Fibroblast of lung (primary cell): ENCODE data around the gene CHST11.

ENCODE experiments used
- EZH2 ChIP-seq: IDR thresholded peaks from 2 replicates; pipeline ENCODE4 v1.5.1; 2012; ENCODE audit warnings: low read length, control low read depth, mild to moderate bottlenecking; ENCODE audit errors: missing control alignments
- TF ChIP-seq, protein P1 (sequence below), 2 donors: IDR thresholded peaks in 1 of 2; conservative IDR thresholded peaks in 1 of 2; 1 replicate in 1 of 2; 2 replicates in 1 of 2; pipeline ENCODE4 v1.5.1; 2011 to 2012; ENCODE audit warnings: low read length in 2 of 2, control low read depth in 1 of 2, inconsistent platforms in 1 of 2, low read depth in 1 of 2, mild to moderate bottlenecking in 1 of 2

DNA sequence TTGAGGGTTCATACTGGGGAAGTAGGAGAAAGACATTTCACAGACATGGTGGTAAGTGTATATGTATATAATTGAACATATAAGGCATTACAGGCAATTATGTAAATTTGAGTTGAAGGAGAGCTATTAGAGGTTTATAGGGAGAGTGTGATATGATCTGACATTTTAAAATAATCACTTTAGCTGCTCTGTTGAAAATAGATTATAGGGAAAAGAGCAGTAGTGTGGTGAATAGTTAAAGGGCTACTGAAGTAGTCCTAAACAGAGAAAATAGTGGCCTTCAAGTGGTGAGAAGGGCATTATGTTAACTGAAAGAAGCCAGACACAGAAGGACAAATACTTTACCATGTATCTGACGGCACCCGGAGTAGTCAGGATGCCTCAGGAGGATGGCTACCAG, 267.1 kb downstream of the CHST11 start:
- TF ChIP-seq, protein P1, sequence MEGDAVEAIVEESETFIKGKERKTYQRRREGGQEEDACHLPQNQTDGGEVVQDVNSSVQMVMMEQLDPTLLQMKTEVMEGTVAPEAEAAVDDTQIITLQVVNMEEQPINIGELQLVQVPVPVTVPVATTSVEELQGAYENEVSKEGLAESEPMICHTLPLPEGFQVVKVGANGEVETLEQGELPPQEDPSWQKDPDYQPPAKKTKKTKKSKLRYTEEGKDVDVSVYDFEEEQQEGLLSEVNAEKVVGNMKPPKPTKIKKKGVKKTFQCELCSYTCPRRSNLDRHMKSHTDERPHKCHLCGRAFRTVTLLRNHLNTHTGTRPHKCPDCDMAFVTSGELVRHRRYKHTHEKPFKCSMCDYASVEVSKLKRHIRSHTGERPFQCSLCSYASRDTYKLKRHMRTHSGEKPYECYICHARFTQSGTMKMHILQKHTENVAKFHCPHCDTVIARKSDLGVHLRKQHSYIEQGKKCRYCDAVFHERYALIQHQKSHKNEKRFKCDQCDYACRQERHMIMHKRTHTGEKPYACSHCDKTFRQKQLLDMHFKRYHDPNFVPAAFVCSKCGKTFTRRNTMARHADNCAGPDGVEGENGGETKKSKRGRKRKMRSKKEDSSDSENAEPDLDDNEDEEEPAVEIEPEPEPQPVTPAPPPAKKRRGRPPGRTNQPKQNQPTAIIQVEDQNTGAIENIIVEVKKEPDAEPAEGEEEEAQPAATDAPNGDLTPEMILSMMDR (conservative IDR thresholded peaks at IDR 0.05 in 1 of 2, IDR thresholded peaks at IDR 0.05 in 1 of 2; ENCODE audit: low read depth in 1 of 2, low read length in 2 of 2): no peak
- TF ChIP-seq EZH2: no peak
